ENCODE measurements around the gene ZMYM5. TPM values are rescaled to one million over a fixed set of nuclear protein-coding genes. Genes with fewer than 3 reads are reported as not detected.
A peak's percentile ranks its signal among the peaks of the same experiment; 100 is the strongest.

ZMYM5 gene
- total RNA-seq, 4 donors from 2014 or later: 9.6 to 16.0 (median 13.7) TPM

DNA sequence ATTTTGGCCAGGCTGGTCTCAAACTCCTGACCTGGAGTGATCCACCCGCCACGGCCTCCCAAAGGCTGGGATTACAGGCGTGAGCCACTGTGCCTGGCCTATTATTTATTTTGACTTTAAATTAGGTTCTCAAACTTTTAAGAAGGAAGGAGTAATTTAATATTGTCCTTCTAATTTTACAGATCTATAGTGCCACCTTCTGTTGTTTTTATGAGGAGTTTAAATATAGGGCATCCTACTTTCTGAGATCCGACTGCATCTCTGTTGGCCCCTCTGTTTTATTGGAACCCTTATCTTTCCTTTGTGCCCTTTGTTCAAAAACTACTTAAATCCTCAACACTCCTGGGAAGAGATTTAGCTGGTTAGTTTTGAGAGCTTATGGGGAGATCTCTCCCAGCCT lies 25.4 kb upstream of the ZMYM5 start:
- 0 to 24% methylated on average over 1 to 4 of the region's 4 CpGs for WGBS, 2 donors (ENCODE audit: low coverage in 1 of 2)
- Histone ChIP-seq H3K4me3 (no peak overlapping the region), H3K27me3 (no peaks in the 10 kb centered on the region), H3K4me1 (no peaks in the 10 kb centered on the region), H3K36me3 (no peaks in the 10 kb centered on the region), H3K27ac (no peak overlapping the region), H3K9me3 (no peaks in the 10 kb centered on the region)
- no peak for ATAC-seq
- TF ChIP-seq, protein P1, sequence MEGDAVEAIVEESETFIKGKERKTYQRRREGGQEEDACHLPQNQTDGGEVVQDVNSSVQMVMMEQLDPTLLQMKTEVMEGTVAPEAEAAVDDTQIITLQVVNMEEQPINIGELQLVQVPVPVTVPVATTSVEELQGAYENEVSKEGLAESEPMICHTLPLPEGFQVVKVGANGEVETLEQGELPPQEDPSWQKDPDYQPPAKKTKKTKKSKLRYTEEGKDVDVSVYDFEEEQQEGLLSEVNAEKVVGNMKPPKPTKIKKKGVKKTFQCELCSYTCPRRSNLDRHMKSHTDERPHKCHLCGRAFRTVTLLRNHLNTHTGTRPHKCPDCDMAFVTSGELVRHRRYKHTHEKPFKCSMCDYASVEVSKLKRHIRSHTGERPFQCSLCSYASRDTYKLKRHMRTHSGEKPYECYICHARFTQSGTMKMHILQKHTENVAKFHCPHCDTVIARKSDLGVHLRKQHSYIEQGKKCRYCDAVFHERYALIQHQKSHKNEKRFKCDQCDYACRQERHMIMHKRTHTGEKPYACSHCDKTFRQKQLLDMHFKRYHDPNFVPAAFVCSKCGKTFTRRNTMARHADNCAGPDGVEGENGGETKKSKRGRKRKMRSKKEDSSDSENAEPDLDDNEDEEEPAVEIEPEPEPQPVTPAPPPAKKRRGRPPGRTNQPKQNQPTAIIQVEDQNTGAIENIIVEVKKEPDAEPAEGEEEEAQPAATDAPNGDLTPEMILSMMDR (IDR thresholded peaks at IDR 0.05): peak in 2 of 4 experiments; percentile 19 to 45
- no peak for TF ChIP-seq POLR2A (IDR thresholded peaks at IDR 0.05)

DNA sequence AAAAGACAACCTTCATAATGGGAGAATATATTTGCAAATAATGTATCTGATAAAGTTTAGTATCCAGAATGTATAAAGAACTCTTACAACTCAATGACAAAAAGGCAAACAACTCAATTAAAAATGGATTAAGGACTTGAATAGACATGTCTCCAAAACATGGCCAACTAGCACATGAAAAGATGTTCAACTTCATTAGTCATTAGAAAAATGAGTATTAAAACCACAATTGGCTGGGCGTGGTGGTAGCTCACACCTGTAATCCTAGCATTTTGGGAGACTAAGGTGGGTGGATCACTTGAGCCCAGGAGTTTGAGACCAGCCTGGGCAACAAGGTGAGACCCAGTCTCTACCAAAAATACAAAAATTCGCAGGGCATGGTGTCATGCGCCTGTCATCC lies 18.8 kb upstream of the ZMYM5 start:
- Histone ChIP-seq H3K4me1 (no peaks in the 10 kb centered on the region), H3K4me3 (no peak overlapping the region), H3K27me3 (no peaks in the 10 kb centered on the region), H3K36me3 (no peaks in the 10 kb centered on the region), H3K27ac (no peak overlapping the region), H3K9me3 (no peaks in the 10 kb centered on the region)
- ATAC-seq: no peak
- 90 to 93% methylated on average over 2 to 3 of the region's 3 CpGs for WGBS, 2 donors (ENCODE audit: low coverage in 1 of 2)
- TF ChIP-seq, protein P1 (IDR thresholded peaks at IDR 0.05): no peak
- TF ChIP-seq POLR2A (IDR thresholded peaks at IDR 0.05) (no peak), POLR2AphosphoS5 (IDR thresholded peaks at IDR 0.05) (no peak), EP300 (IDR thresholded peaks at IDR 0.05) (no peak)

DNA sequence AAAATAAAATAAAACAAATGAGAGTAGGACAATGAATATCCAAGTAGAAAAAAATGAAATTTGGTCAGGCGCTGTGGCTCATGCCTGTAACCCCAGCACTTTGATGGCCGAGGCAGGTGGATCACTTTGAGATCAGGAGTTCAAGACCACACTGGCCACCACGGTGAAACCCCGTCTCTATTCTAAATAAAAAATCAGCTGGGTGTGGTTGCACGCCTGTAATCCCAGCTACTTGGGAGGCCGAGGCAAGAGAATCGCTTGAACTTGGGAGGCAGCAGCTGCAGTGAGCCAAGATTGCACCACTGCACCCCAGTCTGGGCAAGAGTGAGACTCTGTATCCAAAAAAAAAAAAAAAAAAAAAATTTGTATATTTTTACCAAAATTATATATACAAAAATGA lies 18.2 kb upstream of the ZMYM5 start:
- 95 to 100% methylated on average over 1 to 7 of the region's 7 CpGs for WGBS, 2 donors (ENCODE audit: low coverage in 1 of 2)
- Histone ChIP-seq H3K27ac (no peak overlapping the region), H3K36me3 (no peaks in the 10 kb centered on the region), H3K4me1 (no peaks in the 10 kb centered on the region), H3K27me3 (no peaks in the 10 kb centered on the region), H3K9me3 (no peaks in the 10 kb centered on the region), H3K4me3 (no peak overlapping the region)
- ATAC-seq: no peak
- TF ChIP-seq EP300 (IDR thresholded peaks at IDR 0.05) (no peak), POLR2AphosphoS5 (IDR thresholded peaks at IDR 0.05) (no peak), POLR2A (IDR thresholded peaks at IDR 0.05) (no peak)
- TF ChIP-seq, protein P1 (IDR thresholded peaks at IDR 0.05): no peak

DNA sequence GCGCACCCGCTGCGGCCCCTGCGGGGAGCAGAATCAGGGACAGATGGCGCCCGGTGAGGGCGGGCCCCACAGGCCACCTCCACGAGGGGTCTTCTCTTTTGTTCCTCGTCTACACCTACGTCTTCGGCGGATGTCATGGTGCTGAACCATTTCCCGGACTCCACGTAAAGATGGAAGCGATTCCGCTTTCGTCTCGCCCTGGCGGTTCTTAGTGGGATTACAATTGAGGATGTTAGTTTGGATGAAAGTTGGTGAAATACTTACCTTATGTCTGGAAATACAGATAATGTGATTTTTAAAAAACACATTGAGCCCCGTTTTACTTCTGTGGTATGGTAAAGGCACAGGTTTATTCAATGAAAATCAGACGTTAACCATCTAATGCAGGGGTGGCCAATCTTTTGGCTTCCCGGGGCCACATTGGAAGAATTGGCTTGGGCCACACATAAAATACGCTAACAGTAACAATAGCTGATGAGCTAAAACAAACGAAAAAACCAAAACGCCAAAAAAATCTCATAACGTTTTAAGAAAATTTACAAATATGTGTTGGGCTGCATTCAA lies 1.4 kb upstream of the ZMYM5 start:
- Histone ChIP-seq H3K27me3 (no peaks in the 10 kb centered on the region), H3K27ac (peak overlapping the region; percentile 89 to 99 (median 99)), H3K9me3 (no peaks in the 10 kb centered on the region), H3K4me3 (peak overlapping the region; percentile 57 to 95), H3K36me3 (no peaks in the 10 kb centered on the region), H3K4me1 (peaks cover 0 to 35% (median 11%) of the 10 kb centered on the region in 3 donors)
- TF ChIP-seq POLR2AphosphoS5 (IDR thresholded peaks at IDR 0.05) (peak; percentile 40), POLR2A (IDR thresholded peaks at IDR 0.05) (no peak), EP300 (IDR thresholded peaks at IDR 0.05) (no peak)
- TF ChIP-seq, protein P1 (IDR thresholded peaks at IDR 0.05): peak in 3 of 4 experiments; percentile 69 to 74 (median 73)
- WGBS, 2 donors (ENCODE audit: low coverage in 1 of 2): 10 to 27% methylated on average over 13 to 20 of the region's 26 CpGs
- ATAC-seq: no peak

DNA sequence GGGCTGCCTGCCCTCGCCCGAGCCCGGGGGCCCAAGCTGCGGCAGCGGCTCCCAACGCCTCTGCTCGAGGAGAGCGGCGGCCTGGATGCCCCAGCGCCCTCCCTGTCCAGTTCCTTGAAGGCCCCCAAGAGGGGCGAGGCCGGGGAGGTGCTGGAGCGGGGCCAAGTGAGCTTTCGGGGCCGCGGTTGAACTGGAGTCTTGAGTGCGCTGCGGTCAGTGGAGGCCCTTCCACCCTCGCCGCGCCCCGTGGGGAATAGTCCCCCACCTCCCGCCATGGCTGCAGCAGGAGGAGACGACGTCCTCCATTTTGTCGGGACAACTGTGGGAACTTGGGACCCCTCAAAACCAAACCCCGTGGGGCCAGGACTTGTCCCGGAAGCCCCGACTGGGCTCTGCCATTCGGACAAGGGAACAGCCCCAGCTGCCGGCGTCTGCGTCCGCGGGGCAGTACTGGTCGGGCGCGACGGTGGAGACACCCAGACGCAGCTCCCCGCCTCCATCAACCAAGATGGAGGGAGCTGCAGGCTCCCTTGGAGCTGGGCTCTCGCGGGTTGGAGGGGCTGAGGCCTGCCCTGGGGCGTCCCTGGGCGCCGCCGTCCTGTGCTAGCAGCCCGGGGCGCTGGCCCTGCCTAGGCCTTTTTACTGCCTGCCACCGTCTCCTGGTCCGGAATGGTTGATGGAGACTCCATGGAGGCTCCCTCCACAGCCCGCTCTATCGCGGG lies 736 bp upstream of the ZMYM5 start:
- H3K27me3 ChIP-seq: no peaks in the 10 kb centered on the region
- peak overlapping the region; percentile 57 to 95 for H3K4me3 ChIP-seq
- ATAC-seq: peak; percentile 18
- H3K36me3 ChIP-seq: no peaks in the 10 kb centered on the region
- TF ChIP-seq POLR2AphosphoS5 (IDR thresholded peaks at IDR 0.05) (no peak), EP300 (IDR thresholded peaks at IDR 0.05) (no peak), POLR2A (IDR thresholded peaks at IDR 0.05) (no peak)
- TF ChIP-seq, protein P1 (IDR thresholded peaks at IDR 0.05): no peak
- 0% methylated on average over 2 of the region's 54 CpGs; no CpG with 5 or more reads in 1 of the 2 donors for WGBS, 2 donors (ENCODE audit: low coverage in 1 of 2)
- H3K9me3 ChIP-seq: no peaks in the 10 kb centered on the region
- H3K27ac ChIP-seq: peak overlapping the region; percentile 89 to 99 (median 99)
- peaks cover 0 to 38% (median 11%) of the 10 kb centered on the region in 3 donors for H3K4me1 ChIP-seq
